Activated CD4-positive, alpha-beta T cell treated with anti-CD3 and anti-CD28 coated beads, Interleukin-2, amount 50 U/mL, for 4 hours (primary cell): ENCODE data around the gene VRK2.
"Not testable (repeated sequence)": the region's sequence is repeated elsewhere in the genome, so short reads cannot be mapped to it uniquely, and the experiment has no call there.

Experiments used
- DNase-seq, 2 experiments: peaks; one replicate each; pipeline ENCODE4 v3.0.0-alpha.2; 2020

Gene VRK2

GRCh38 chr2:58170334-58170933, 123.8 kb downstream of the VRK2 start:
- not testable (repeated sequence) for DNase-seq

GRCh38 chr2:58171831-58172230, 125.2 kb downstream of the VRK2 start:
- not testable (repeated sequence) for DNase-seq

GRCh38 chr2:58177187-58177586, 130.6 kb downstream of the VRK2 start:
- DNase-seq: not testable (repeated sequence)

GRCh38 chr2:58180175-58180574, 133.6 kb downstream of the VRK2 start:
- DNase-seq: not testable (repeated sequence)

- DNase-seq: no peak
Measured at GRCh38 chr2:58180635-58181034, 134.0 kb downstream of the VRK2 start.

GRCh38 chr2:58182527-58182926, 135.9 kb downstream of the VRK2 start:
- DNase-seq: no peak

- DNase-seq: no peak
Measured at GRCh38 chr2:58186501-58186900, 139.9 kb downstream of the VRK2 start.

- not testable (repeated sequence) for DNase-seq
Measured at GRCh38 chr2:58187022-58187421, 140.4 kb downstream of the VRK2 start.

GRCh38 chr2:58194458-58194857, 147.9 kb downstream of the VRK2 start:
- DNase-seq: no peak

GRCh38 chr2:58195662-58196061, 149.1 kb downstream of the VRK2 start:
- DNase-seq: no peak

GRCh38 chr2:58197894-58198293, 151.3 kb downstream of the VRK2 start:
- DNase-seq: no peak

- no peak for DNase-seq
Measured at GRCh38 chr2:58202404-58202803, 155.8 kb downstream of the VRK2 start.

- DNase-seq: no peak
Measured at GRCh38 chr2:58203018-58203417, 156.4 kb downstream of the VRK2 start.

GRCh38 chr2:58204195-58204959, 157.8 kb downstream of the VRK2 start:
- DNase-seq: no peak

- DNase-seq: no peak
Measured at GRCh38 chr2:58206785-58207184, 160.2 kb downstream of the VRK2 start.

- no peak for DNase-seq
Measured at GRCh38 chr2:58207189-58207588, 160.6 kb downstream of the VRK2 start.
